Measurements from ENCODE around the gene GNGT1.

GNGT1 gene

DNA sequence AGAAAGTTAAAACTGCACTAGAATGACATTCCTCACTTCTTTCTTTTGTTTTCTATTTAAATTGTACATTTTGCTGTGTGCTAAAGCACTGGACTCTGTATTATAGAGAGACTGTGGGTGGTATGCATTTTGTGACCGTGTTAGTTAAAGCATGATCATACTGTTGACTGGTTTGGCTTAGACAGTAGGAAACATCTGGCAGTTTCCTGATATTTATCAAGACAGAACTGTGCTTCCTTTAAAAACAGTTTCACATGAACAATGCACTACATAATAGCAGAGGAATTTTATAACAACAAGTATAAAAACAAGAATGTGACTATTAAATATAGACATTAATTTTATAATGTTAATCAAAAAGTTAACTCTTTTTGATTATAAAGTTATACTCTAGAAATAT is 38.3 kb downstream of the GNGT1 start:
- no peak for DNase-seq

DNA sequence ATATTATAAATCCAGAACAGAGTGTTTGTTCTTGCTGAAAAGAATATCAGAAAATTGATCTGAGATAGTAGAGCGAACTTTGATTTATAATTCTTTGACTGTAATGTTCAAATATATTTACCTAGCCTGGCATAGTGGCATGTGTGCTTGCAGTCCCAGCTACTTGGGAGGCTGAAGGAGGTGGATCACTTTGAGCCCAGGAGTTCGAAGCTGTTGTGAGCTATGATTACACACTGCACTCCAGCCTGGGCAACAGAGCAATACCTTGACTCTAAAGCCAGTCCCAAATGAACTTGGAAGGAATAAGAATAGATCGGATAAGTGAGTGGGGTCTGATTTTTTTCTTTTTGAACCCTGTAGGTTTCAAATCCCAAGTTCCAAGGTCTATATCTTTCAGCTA is 38.7 kb downstream of the GNGT1 start:
- no peak for DNase-seq

DNA sequence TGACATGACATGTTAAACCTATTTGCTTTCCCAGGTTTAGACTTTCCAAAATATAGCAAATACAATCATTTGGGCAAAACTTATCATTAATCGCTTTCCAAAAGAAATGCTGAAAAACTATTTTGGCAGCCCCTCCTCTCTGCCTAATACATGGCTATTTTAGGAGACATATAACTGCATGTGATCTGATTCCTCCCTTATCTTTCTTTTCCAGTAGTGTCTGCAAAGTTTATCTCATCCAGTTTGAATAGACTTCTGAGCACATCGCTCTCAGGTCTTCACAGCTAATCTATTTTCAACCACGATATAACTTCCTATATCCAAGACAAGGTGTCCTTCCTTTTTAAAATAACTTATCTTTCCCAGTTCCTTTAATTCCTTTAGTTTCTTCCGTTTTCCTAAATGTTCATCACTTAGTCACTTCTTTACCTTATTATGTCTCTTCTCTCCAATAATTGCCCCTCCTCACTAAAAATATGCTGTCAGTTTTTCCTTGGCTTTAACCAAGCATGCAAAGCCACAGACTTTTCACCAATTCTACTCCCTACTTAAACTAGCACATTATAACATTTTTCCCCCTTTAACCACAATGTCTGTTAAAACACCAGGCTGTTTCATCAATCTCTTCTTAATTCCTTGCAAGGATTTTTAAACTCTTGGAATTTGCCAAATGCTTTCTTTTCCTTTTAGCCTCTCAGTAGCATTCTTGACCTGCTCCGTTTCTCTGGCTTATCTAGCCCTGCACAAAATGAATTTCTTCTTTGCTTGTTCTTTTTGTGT is 39.6 kb downstream of the GNGT1 start:
- no peak for DNase-seq

DNA sequence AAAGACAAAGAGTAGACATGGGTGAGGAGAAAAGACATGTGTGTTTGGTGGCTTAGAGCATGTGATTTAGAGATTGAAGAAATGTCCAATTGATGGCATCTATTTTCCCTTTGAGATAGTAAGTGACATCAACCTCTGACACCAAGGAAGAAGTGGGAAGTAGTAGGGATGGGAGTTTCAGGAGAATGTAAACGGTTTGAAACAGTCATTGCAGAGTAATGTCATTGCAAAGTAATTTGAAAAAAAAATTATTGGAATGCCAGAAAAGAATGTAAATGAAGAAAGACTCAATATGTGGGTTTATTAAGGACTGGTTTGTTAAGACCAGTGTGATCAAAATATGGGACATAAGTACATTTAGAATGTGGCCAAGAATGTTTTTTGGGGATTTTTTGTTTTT is 41.7 kb downstream of the GNGT1 start:
- no peak for DNase-seq

DNA sequence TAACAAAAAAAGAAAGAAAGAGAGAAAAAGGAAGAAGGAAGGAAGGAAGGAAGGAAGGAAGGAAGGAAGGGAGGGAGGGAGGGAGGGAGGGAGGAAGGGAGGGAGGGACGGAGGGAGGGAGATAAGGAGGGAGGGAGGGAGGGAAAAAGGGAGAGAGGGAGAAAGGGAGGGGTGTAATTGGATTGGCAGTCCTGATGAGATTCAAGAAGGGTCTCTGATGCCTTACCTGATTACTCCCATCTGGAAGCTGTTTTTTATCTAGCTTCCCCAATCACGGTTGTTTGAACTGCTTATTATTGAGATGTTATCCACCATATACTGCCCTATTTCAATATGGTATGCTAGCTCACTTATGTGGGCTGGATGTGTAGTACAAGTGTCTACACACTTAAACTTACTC is 42.5 kb downstream of the GNGT1 start:
- DNase-seq: no peak

DNA sequence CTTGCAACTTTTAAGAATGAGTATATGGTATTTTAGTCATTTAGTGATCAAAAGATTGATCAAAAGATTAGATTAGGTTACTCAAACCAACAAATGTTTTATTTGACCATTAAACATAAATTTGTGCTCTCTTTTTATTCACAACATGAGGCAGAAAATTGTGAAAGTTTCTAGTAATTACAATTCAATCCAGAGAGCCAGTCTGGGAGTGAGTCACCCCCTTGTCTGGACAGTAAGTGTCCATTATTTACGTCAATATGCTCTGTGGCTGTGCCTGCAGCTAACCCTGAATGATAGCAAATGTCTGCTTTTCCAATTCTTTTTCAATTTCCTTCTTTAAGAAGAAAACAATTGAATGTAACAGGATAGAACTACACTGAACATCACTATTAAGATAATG is 43.1 kb downstream of the GNGT1 start:
- DNase-seq: no peak

DNA sequence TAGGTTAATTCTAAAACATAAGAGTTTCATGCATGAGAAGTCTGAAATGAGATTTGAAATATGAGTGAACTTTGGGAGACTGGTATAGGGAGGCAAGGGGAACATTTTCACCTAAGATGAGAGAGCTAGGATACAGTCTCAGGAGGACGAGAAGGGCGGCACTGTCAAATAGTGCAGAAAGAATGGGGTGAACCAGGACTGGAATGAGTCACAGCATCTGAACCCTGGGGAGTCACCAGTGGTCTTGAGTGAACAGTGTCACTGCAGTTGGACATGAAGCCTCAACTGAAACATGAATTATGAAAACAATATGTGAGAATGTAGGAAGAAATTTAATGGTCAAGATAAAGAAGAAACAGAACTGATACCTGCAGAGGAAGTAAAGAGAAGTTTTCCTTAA is 48.9 kb downstream of the GNGT1 start:
- no peak for DNase-seq

DNA sequence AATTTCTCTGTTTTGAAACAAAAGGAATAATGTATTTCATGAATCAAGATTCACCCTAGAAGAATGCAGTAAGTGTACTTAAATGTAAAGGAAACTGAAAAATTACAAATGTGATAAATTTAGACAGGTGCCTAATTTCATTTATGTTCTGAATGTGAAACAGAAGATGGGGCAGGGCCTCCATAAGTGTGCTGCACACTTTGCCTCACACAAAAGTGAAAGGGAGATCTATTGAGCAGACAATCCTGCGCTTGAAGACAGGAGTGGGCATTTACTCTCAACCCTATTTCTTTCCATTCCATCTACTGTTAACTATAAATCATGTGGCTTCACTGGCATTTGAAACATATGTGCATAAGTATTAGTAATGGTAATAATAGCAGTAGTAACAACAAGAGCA is 51.4 kb downstream of the GNGT1 start:
- DNase-seq: no peak

DNA sequence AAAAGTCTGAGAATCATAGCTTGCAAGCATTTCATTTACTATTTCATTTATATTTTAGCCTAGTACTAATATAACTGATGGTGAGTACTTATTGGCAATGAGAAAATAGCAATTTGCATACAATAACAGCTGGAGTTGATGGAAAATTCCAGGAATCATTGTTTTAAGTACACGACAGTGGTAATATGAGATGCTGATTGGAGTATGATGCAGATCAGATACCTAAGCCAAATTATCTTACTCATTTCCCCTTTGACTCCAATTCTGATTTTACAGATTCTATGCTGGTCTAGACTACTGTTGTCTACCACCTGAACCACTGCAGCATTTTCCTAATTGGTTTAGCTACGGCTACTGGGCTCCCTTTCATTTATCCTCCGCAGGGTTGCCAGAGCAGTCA is 51.8 kb downstream of the GNGT1 start:
- no peak for DNase-seq

DNA sequence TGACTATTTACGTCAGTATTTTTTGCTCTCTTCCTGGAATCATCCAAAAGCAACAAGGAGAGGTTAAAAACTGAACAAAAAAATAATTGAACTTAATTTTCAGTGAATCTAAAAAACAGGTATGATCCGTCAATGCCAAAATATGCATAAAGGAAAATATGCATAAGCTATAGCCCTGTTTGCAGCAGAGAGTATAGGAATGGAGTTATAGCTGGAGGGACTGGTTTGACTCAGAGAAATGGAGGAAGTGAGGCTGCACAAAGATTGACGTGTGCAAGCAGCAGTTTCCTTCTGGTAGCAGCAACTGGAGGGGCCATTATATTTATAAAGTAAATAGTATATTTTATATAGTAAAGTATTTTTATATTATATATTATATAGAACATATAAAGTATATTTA is 52.3 kb downstream of the GNGT1 start:
- no peak for DNase-seq
